ENCODE data around the gene VEZT. TPM values are rescaled to one million over a fixed set of nuclear protein-coding genes. Genes with fewer than 3 reads are reported as not detected.

The VEZT gene
- total RNA-seq, 2 donors from 2014 or later, result 146 to 201 TPM

DNA sequence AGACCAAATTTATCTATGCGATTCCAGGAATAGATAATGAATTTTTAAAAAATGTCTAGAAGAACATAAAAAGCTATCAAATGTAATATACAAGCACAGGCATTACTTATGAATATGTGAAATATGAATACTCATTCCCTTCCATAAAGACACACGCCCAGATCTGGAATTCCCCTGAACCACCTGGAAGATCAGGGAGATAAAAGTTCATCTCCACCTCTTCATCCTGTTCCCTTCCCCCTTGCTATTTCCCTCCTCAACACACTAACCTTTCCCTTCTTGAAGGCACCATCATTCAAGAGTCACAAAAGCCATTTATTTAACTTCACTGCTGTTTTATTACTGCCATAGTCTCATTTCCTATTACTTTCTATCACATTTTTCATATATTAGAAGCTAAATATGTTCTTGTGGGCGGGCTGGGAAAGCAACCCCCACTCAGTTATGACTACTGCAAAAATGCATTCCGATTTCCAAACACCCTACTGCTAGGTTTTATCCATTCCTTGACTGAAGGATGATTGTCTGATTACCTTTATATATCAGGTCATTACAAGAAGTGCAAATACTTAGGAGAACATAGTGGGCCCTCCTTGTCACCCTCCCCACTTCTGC lies 16.4 kb upstream of the VEZT start:
- no peaks in the 10 kb centered on the region for H3K9me3 ChIP-seq (ENCODE audit: control insufficient read depth, low read length)
- DNase-seq, result no peak
- H3K27ac ChIP-seq (ENCODE audit: low read depth, low read length), result no peak overlapping the region
- H3K27me3 ChIP-seq (ENCODE audit: control insufficient read depth, insufficient read depth, low read length, poor library complexity, severe bottlenecking), result no peaks in the 10 kb centered on the region
- no peaks in the 10 kb centered on the region for H3K9me3 Mint-ChIP-seq
- peak overlapping the region; percentile 65 for H3K27ac Mint-ChIP-seq
- H3K4me3 ChIP-seq (ENCODE audit: low read length), result peak overlapping the region; percentile 47
- peaks cover 57% of the 10 kb centered on the region for H3K4me1 Mint-ChIP-seq
- TF ChIP-seq, protein P1, sequence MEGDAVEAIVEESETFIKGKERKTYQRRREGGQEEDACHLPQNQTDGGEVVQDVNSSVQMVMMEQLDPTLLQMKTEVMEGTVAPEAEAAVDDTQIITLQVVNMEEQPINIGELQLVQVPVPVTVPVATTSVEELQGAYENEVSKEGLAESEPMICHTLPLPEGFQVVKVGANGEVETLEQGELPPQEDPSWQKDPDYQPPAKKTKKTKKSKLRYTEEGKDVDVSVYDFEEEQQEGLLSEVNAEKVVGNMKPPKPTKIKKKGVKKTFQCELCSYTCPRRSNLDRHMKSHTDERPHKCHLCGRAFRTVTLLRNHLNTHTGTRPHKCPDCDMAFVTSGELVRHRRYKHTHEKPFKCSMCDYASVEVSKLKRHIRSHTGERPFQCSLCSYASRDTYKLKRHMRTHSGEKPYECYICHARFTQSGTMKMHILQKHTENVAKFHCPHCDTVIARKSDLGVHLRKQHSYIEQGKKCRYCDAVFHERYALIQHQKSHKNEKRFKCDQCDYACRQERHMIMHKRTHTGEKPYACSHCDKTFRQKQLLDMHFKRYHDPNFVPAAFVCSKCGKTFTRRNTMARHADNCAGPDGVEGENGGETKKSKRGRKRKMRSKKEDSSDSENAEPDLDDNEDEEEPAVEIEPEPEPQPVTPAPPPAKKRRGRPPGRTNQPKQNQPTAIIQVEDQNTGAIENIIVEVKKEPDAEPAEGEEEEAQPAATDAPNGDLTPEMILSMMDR (conservative IDR thresholded peaks at IDR 0.05), result no peak
- no peak overlapping the region for H3K9ac ChIP-seq (ENCODE audit: extremely low read depth, low read length, poor library complexity, severe bottlenecking)
- H3K4me3 Mint-ChIP-seq, result no peak overlapping the region
- no peaks in the 10 kb centered on the region for H3K27me3 Mint-ChIP-seq (ENCODE audit: insufficient read depth)
- H3K4me1 ChIP-seq (ENCODE audit: control insufficient read depth, insufficient read depth, low read length), result peaks cover 23% of the 10 kb centered on the region
- H3K36me3 Mint-ChIP-seq (ENCODE audit: low read depth), result peaks cover 59% of the 10 kb centered on the region
- peaks cover 71% of the 10 kb centered on the region for H3K36me3 ChIP-seq (ENCODE audit: control insufficient read depth, insufficient read depth, low read length)
- WGBS, 2 experiments (ENCODE audit: insufficient coverage in 1 of 2, insufficient read length in 1 of 2), result 92% methylated on average over 3 of the region's 4 CpGs; no CpG with 5 or more reads in 1 of the 2 experiments

DNA sequence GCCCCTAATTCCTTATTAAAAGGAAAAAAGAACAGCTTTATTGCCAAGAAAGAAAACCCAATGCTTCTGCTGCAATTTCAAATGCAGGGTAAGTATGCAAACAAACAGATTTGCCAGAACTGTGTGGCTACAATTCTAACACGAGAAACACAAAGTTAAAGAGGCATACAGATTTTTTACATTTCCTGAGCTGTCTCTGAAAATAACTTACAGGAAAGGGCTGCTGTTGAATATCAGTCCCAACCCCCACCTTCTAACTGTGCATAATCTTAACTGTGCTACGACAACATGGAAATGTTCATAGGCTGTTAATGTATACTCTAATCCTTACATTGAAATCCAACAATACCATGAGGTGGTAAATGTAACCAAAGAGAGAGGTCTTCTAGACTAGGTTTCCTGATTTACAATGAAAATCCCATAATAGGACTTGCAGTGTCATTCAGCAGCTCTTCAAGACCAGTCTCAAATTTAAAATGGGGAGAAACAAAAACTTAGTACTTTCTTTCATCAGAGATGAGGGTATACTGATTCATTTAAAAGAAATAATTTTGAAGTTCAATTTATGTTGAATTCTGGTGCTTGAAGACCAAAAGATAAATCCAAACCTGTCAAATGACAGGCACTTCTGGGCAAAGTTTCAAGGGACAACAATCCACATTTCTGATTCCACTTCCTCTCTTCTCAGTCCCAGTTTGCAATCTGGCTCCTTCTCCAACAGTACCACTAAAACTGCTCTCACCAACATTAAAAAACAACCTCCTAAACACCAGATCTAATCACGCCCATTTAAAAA lies 14.7 kb upstream of the VEZT start:
- Mint-ChIP-seq H3K27ac (peak overlapping the region; percentile 85), H3K4me3 (no peak overlapping the region), H3K4me1 (peaks cover 67% of the 10 kb centered on the region), H3K9me3 (no peaks in the 10 kb centered on the region), H3K27me3 (ENCODE audit: insufficient read depth) (no peaks in the 10 kb centered on the region), H3K36me3 (ENCODE audit: low read depth) (peaks cover 67% of the 10 kb centered on the region)
- Histone ChIP-seq H3K4me3 (ENCODE audit: low read length) (no peak overlapping the region), H3K4me1 (ENCODE audit: control insufficient read depth, insufficient read depth, low read length) (peaks cover 23% of the 10 kb centered on the region), H3K9me3 (ENCODE audit: control insufficient read depth, low read length) (no peaks in the 10 kb centered on the region), H3K36me3 (ENCODE audit: control insufficient read depth, insufficient read depth, low read length) (peaks cover 78% of the 10 kb centered on the region), H3K27ac (ENCODE audit: low read depth, low read length) (no peak overlapping the region), H3K9ac (ENCODE audit: extremely low read depth, low read length, poor library complexity, severe bottlenecking) (no peak overlapping the region), H3K27me3 (ENCODE audit: control insufficient read depth, insufficient read depth, low read length, poor library complexity, severe bottlenecking) (no peaks in the 10 kb centered on the region)
- WGBS, 2 experiments (ENCODE audit: insufficient coverage in 1 of 2, insufficient read length in 1 of 2), result 75 to 100% methylated on average over 1 of the region's 3 CpGs
- no peak for DNase-seq
- TF ChIP-seq, protein P1 (conservative IDR thresholded peaks at IDR 0.05), result no peak

- Histone ChIP-seq H3K27ac (ENCODE audit: low read depth, low read length) (no peak overlapping the region), H3K36me3 (ENCODE audit: control insufficient read depth, insufficient read depth, low read length) (peaks cover 82% of the 10 kb centered on the region), H3K4me1 (ENCODE audit: control insufficient read depth, insufficient read depth, low read length) (peaks cover 23% of the 10 kb centered on the region), H3K27me3 (ENCODE audit: control insufficient read depth, insufficient read depth, low read length, poor library complexity, severe bottlenecking) (no peaks in the 10 kb centered on the region), H3K9me3 (ENCODE audit: control insufficient read depth, low read length) (no peaks in the 10 kb centered on the region), H3K9ac (ENCODE audit: extremely low read depth, low read length, poor library complexity, severe bottlenecking) (peak overlapping the region; percentile 1), H3K4me3 (ENCODE audit: low read length) (peak overlapping the region; percentile 8)
- TF ChIP-seq, protein P1 (conservative IDR thresholded peaks at IDR 0.05), result no peak
- H3K4me1 Mint-ChIP-seq, result peaks cover 67% of the 10 kb centered on the region
- H3K9me3 Mint-ChIP-seq, result no peaks in the 10 kb centered on the region
- no peak for DNase-seq
- WGBS, 2 experiments (ENCODE audit: insufficient coverage in 1 of 2, insufficient read length in 1 of 2), result no CpG with 5 or more reads among the region's 1 CpG
- H3K36me3 Mint-ChIP-seq (ENCODE audit: low read depth), result peaks cover 70% of the 10 kb centered on the region
- no peaks in the 10 kb centered on the region for H3K27me3 Mint-ChIP-seq (ENCODE audit: insufficient read depth)
- H3K27ac Mint-ChIP-seq, result peak overlapping the region; percentile 95
- peak overlapping the region; percentile 25 for H3K4me3 Mint-ChIP-seq
Observed at GRCh38 chr12:95203487-95204030, 14.0 kb upstream of the VEZT start.

Measured in endodermal cell (in vitro differentiated cells).